GM12878 (cell line): Measurements from ENCODE around the gene SERP1. TPM values are rescaled to one million over a fixed set of nuclear protein-coding genes. Genes with fewer than 3 reads are reported as not detected.

Source experiments
- ATAC-seq: fragments of 200-7000 bp; cut with Tn5 transposase; 3 replicates; pipeline ENCODE4 v1.9.1; 2020; ENCODE audit warnings: mild to moderate bottlenecking, moderate library complexity
- BruUV-seq: library from RNA; stranded (reverse); fragments of 400-500 nt; replicated peaks from 2 replicates; lab custom pipeline; 2021; lab: Mats Ljungman, UMichigan
- CTCF ChIA-PET: fragments of 300-600 bp; sonication (Branson Sonifier 250); formaldehyde crosslinking; extraction: SDS; loops from one replicate; lab custom pipeline; 2021; ENCODE audit warnings: inconsistent platforms; lab: Yijun Ruan, JAX
- POLR2A ChIA-PET: fragments of 350-600 bp; formaldehyde crosslinking; extraction: SDS; loops from one replicate; lab custom pipeline; 2021; ENCODE audit warnings: inconsistent platforms; lab: Charles Lee
- RAD21 ChIA-PET: fragments of 300-600 bp; sonication (Branson Sonifier 250); formaldehyde crosslinking; loops from one replicate; lab custom pipeline; 2023; ENCODE audit warnings: antibody characterized with exemption; ENCODE audit not compliant: unreplicated experiment; lab: Charles Lee
- SMC1A ChIA-PET: fragments of 300-600 bp; sonication (Branson Sonifier 250); formaldehyde crosslinking; loops from one replicate; lab custom pipeline; 2023; ENCODE audit not compliant: unreplicated experiment, uncharacterized antibody; lab: Charles Lee
- DNase-seq: peaks from one replicate; pipeline ENCODE4 v3.0.0-alpha.2; 2011; ENCODE audit warnings: low read depth, low spot score
- FAIRE-seq: peaks from 3 replicates; lab custom pipeline; 2011; peaks lifted over from hg19 to GRCh38; lab: Jason Lieb, UNC
- H2AFZ ChIP-seq: 2 replicates; pipeline ENCODE4 v1.6.0; 2011; ENCODE audit warnings: low read depth, low read length, control low read depth; ENCODE audit not compliant: control insufficient read depth
- H3K27ac ChIP-seq: 2 replicates; pipeline ENCODE4 v1.5.1; 2011; ENCODE audit warnings: control low read depth; ENCODE audit not compliant: control insufficient read depth, insufficient read depth
- H3K27me3 ChIP-seq, 2 experiments: replicated peaks in 1 of 2; 2 replicates each; pipeline versions ENCODE4 v1.6.0 to v1.6.1; 2011; ENCODE audit warnings: low read length in 1 of 2; ENCODE audit not compliant: control insufficient read depth in 2 of 2, insufficient read depth in 2 of 2
- H3K36me3 ChIP-seq, 2 experiments: 2 replicates each; pipeline ENCODE4 v1.5.1; 2011; ENCODE audit warnings: low read length in 1 of 2; ENCODE audit not compliant: control insufficient read depth in 2 of 2, insufficient read depth in 2 of 2
- H3K4me1 ChIP-seq: 2 replicates; pipeline ENCODE4 v1.6.1; 2011; ENCODE audit warnings: mild to moderate bottlenecking, low read length, moderate library complexity, mixed read lengths; ENCODE audit not compliant: control insufficient read depth, insufficient read depth
- H3K4me2 ChIP-seq: 2 replicates; pipeline ENCODE4 v1.6.0; 2011; ENCODE audit warnings: control low read depth; ENCODE audit not compliant: control insufficient read depth, insufficient read depth
- H3K4me3 ChIP-seq: fragments of 200-600 bp; sonication (generic); 2 replicates; pipeline ENCODE4 v1.5.1; 2016
- H3K79me2 ChIP-seq: 2 replicates; pipeline ENCODE4 v1.6.0; 2011; ENCODE audit warnings: low read length; ENCODE audit not compliant: control insufficient read depth, insufficient read depth
- H3K9ac ChIP-seq: 2 replicates; pipeline ENCODE4 v1.8.0; 2011; ENCODE audit warnings: low read length, control low read depth, mixed read lengths; ENCODE audit not compliant: control insufficient read depth, insufficient read depth
- H3K9me3 ChIP-seq: replicated peaks from 3 replicates; pipeline ENCODE4 v1.5.1; 2011; ENCODE audit warnings: mild to moderate bottlenecking, low read length; ENCODE audit not compliant: control insufficient read depth, insufficient read depth
- H4K20me1 ChIP-seq: 2 replicates; pipeline ENCODE4 v1.6.0; 2011; ENCODE audit not compliant: control insufficient read depth, insufficient read depth
- CUX1 ChIP-seq: IDR thresholded peaks from 2 replicates; pipeline ENCODE4 v1.6.1; 2012; ENCODE audit warnings: improper control_type of control experiment, low read depth, low read length; ENCODE audit not compliant: insufficient replicate concordance
- ETV6 ChIP-seq, 2 experiments: fragments of 450-650 bp in 1 of 2; IDR thresholded peaks in 1 of 2; conservative IDR thresholded peaks in 1 of 2; 2 replicates each; pipeline ENCODE4 v1.6.1; 2014; ENCODE audit warnings: antibody characterized with exemption in 1 of 2, borderline replicate concordance in 1 of 2, low read depth in 1 of 2, mild to moderate bottlenecking in 1 of 2, moderate library complexity in 1 of 2
- IKZF1 ChIP-seq: fragments of 450-650 bp; conservative IDR thresholded peaks from 2 replicates; pipeline ENCODE4 v1.6.1; 2017; ENCODE audit warnings: antibody characterized with exemption, mild to moderate bottlenecking
- MTA2 ChIP-seq: fragments of 450-650 bp; IDR thresholded peaks from 2 replicates; pipeline ENCODE4 v1.6.1; 2016; ENCODE audit warnings: low read depth, mild to moderate bottlenecking, moderate library complexity
- NR2F1 ChIP-seq: fragments of 450-650 bp; conservative IDR thresholded peaks from 2 replicates; pipeline ENCODE4 v1.6.1; 2017; ENCODE audit warnings: mild to moderate bottlenecking
- RAD21 ChIP-seq: IDR thresholded peaks from 2 replicates; pipeline ENCODE4 v1.6.1; 2011; ENCODE audit warnings: mild to moderate bottlenecking, low read depth, low read length, moderate library complexity; ENCODE audit not compliant: insufficient read depth
- WGBS: methylation state at CpG from one replicate; pipeline ENCODE4 v1.1.6; 2016; ENCODE audit warnings: low lambda C conversion rate; ENCODE audit not compliant: insufficient replicate concordance, insufficient coverage; ENCODE audit errors: missing lambda C conversion rate; 5-methylcytosine and 5-hydroxymethylcytosine counted together
- in situ Hi-C: fragments of 300-500 bp; cut with MboI; formaldehyde crosslinking; loops from 9 replicates; pipeline ENCODE4 v1.14.3; 2018; ENCODE audit warnings: mixed read lengths
- intact Hi-C: fragments of 100-400 bp; cut with micrococcal nuclease; formaldehyde crosslinking; loops from one replicate; pipeline ENCODE4 v1.14.2; 2022; ENCODE audit not compliant: unreplicated experiment
- polyA plus RNA-seq, 11 experiments: library from polyadenylated mRNA; depleted of rRNA in 4 of 11; unstranded in 6 of 11; stranded (reverse) in 5 of 11; fragments of >200 nt; fragmentation: Nextera tagmentation in 4 of 11; fragmentation: Illumina TruSeq in 1 of 11; extraction: Ambion mirVana in 4 of 11; extraction: Trizol in 1 of 11; gene quantifications; 1 replicate in 1 of 11; 2 replicates in 10 of 11; pipeline versions ENCODE4 v1.2.1 to v1.2.3, GENCODE V29; 2011 to 2016; ENCODE audit warnings: inconsistent platforms in 2 of 11, missing spikeins in 2 of 11, low read depth in 1 of 11
- total RNA-seq, 4 experiments: library from RNA; depleted of rRNA in 3 of 4; stranded (reverse); fragments of >200 nt in 3 of 4; fragmentation: Illumina TruSeq in 1 of 4; extraction: Trizol in 1 of 4; gene quantifications; 2 replicates each; pipeline versions ENCODE4 v1.2.1 to v1.2.3, GENCODE V29; 2013 to 2021
- TF ChIP-seq, protein P1 (sequence below): fragments of 450-650 bp; IDR thresholded peaks from 2 replicates; pipeline ENCODE4 v1.6.1; 2016; ENCODE audit warnings: mild to moderate bottlenecking, moderate library complexity, borderline replicate concordance

Gene SERP1
- total and polyA plus RNA-seq, 10 of the 15 experiments (the other 5 are each of a cell fraction or from before 2014, with no cell fraction given) = 31.1 to 242 (median 87.0) TPM

DNA sequence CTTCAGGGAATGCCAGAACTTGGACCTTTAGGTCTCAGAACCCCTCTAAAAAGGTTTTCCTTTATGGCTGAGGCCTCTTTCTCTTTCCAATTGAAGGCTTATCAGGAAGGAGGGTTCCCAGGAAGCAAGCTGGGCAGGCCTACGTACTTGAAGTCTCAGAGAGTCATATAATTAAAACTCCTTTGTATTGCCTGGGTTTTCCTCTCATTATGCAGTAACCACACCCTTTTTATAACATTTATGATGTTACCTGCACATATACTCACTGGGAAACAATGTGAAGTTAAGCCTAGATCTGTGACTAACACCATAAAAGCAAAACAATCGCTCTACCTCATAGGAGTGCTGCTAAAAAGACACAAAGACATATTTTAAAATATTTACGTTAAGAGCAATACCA, 27.3 kb downstream of the SERP1 start:
- BruUV-seq = no TSS peak
- POLR2A ChIA-PET = no interaction called here
- Histone ChIP-seq H2AFZ (no peak overlapping the region), H3K36me3 (no peaks in the 10 kb centered on the region), H3K27ac (no peak overlapping the region), H3K27me3 (no peaks in the 10 kb centered on the region), H3K79me2 (no peaks in the 10 kb centered on the region), H3K9me3 (no peaks in the 10 kb centered on the region; the same call in 2 of the 3 replicates), H3K4me3 (no peak overlapping the region), H3K4me2 (no peak overlapping the region), H3K4me1 (no peaks in the 10 kb centered on the region), H4K20me1 (no peaks in the 10 kb centered on the region), H3K9ac (no peak overlapping the region)
- CTCF ChIA-PET = no interaction called here
- no peak for TF ChIP-seq RAD21
- TF ChIP-seq NR2F1 = no peak
- TF ChIP-seq MTA2 = no peak
- TF ChIP-seq IKZF1 = no peak
- no peak for TF ChIP-seq CUX1
- TF ChIP-seq ETV6 (conservative IDR thresholded peaks at IDR 0.05 in 1 of 2, IDR thresholded peaks at IDR 0.05 in 1 of 2; ENCODE audit: borderline replicate concordance in 1 of 2, low read depth in 1 of 2) = no peak
- TF ChIP-seq, protein P1, sequence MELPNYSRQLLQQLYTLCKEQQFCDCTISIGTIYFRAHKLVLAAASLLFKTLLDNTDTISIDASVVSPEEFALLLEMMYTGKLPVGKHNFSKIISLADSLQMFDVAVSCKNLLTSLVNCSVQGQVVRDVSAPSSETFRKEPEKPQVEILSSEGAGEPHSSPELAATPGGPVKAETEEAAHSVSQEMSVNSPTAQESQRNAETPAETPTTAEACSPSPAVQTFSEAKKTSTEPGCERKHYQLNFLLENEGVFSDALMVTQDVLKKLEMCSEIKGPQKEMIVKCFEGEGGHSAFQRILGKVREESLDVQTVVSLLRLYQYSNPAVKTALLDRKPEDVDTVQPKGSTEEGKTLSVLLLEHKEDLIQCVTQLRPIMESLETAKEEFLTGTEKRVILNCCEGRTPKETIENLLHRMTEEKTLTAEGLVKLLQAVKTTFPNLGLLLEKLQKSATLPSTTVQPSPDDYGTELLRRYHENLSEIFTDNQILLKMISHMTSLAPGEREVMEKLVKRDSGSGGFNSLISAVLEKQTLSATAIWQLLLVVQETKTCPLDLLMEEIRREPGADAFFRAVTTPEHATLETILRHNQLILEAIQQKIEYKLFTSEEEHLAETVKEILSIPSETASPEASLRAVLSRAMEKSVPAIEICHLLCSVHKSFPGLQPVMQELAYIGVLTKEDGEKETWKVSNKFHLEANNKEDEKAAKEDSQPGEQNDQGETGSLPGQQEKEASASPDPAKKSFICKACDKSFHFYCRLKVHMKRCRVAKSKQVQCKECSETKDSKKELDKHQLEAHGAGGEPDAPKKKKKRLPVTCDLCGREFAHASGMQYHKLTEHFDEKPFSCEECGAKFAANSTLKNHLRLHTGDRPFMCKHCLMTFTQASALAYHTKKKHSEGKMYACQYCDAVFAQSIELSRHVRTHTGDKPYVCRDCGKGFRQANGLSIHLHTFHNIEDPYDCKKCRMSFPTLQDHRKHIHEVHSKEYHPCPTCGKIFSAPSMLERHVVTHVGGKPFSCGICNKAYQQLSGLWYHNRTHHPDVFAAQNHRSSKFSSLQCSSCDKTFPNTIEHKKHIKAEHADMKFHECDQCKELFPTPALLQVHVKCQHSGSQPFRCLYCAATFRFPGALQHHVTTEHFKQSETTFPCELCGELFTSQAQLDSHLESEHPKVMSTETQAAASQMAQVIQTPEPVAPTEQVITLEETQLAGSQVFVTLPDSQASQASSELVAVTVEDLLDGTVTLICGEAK = no peak
- intact Hi-C loops (no loop called here), in situ Hi-C loops (loop anchor here (25.0 kb wide), 1 partner anchor 557 kb away; the partner anchor contains the start of gene PFN2)
- DNase-seq (no peak), FAIRE-seq (no peak), ATAC-seq (no peak)
- 30% methylated on average over 3 of the region's 3 CpGs for WGBS
- SMC1A ChIA-PET = no interaction called here
- RAD21 ChIA-PET = no interaction called here
